DND-41 (cell line): ENCODE data around the gene FIBCD1.

ENCODE experiments used
- CTCF ChIP-seq: IDR thresholded peaks from 2 replicates; pipeline ENCODE4 v1.5.1; 2012; ENCODE audit warnings: borderline replicate concordance, low read length, moderate library complexity, mild to moderate bottlenecking; ENCODE audit not compliant: poor library complexity, severe bottlenecking; ENCODE audit errors: extremely low read depth
- EZH2 ChIP-seq: IDR thresholded peaks from 3 replicates; pipeline ENCODE4 v1.6.1; 2012; ENCODE audit warnings: borderline replicate concordance, low read depth, mild to moderate bottlenecking, moderate library complexity, low read length, inconsistent platforms; ENCODE audit not compliant: severe bottlenecking

GRCh38 chr9:130895481-130896232 lies 43.4 kb downstream of the FIBCD1 start:
- TF ChIP-seq CTCF (no peak), EZH2 (no peak)
